HPDE6-E6E7 (cell line): Measurements from ENCODE around the gene CHRD.
"Not testable (repeated sequence)": the region's sequence is repeated elsewhere in the genome, so short reads cannot be mapped to it uniquely, and the experiment has no call there.

ENCODE experiments used
- DNase-seq: peaks from one replicate; pipeline ENCODE4 v3.0.0; 2011; ENCODE audit warnings: missing footprints; ENCODE audit errors: extremely low spot score

CHRD gene

DNA sequence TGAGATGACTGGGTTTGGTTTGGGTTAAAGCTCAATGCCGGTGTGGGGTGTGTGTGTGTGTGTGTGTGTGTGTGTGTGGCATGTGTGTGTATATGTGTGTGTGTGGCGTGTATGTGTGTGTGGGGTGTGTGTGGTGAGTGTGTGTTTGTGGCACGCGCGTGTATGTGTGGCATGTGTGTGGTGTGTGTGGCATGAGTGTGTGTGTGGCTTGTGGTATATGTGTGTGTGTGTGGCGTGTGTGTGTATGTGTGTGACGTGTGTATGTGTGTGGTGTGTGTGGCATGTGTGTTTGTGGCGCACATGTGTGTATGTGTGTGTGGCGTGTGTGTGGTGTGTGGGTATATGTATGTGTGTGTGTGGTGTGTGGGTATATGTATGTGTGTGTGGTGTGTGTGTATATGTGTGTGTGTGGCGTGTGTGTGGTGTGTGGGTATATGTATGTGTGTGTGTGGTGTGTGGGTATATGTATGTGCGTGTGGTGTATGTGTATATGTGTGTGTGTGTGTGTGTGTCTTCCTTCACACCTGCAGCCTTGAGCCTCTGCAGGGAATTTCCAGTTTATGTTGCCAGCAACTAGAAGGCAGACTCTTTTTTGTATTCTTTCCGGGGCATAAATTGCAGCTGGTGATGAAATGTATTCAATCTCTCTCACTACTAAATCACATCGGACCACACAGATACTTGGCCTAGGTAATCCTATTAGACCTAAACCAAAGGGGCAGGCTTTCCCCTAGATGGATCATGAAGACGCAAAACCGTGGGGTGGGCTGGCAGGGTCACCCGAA is 34.8 kb downstream of the CHRD start:
- no peak for DNase-seq

DNA sequence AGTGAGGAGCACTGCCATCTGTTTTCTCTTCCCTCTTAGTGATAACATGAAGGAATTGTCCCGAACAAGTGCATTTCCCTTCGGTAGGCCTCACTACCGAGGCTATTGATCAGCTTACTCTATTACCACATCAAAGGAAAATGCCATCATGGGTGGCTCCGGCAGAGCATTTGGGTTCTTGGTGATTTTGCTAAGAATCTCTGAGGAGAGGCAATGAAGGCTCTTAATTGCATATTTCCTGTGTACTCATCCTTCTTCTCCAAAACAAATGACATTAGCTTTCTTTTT is 35.3 kb downstream of the CHRD start:
- no peak for DNase-seq

DNA sequence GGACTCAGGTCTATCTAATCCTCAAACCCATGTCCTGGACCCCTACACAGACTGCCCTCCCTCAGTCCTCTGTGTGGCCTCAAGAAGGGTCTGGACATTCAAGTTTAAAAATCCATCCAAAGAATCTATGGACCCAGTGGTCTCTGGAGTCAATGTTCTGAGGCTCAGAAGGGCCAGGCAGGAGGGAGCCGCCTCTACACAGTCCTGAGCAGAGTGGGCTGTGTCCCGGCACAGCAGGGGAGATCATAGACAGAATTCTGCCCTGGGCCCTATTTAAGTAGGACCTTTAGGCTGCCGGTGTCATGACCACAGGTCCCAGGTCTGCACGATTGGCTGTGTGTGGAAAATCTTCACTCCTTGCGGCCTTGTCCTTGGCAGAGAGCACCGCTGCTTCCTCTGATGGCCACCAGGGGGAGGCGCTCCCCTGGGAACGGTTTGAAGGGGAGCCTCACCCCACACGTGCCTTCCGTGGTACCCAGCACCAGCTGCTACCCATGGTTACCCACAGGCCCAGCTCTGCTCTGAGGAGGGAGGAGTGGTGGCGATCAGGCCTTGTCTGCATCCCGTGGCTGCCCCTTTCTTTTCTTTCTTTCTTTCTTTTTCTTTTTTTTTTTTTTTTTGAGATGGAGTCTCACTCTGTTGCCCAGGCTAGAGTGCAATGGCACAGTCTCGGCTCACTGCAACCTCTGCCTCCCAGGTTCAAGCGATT is 37.9 kb downstream of the CHRD start:
- DNase-seq: peak; percentile 71

DNA sequence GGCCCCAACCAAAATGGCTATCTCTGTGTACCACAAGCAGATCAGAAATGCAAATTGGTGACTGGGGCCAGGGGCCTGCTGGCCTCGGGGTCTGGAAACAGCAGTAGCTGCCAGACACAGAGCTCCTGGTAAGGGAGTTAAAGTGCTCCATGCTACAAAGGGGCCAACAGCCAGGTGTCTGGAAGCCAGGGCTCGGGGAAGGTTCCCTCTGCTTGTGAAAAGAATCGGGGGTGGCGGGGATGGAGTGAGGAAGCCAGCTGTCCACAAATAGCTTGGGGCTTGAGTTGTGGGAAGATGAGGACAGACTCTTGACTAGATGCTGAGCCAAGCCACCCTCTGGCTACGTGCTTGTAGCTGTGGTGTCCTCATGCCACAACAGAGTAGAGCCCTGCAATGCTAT is 39.3 kb downstream of the CHRD start:
- DNase-seq: no peak

DNA sequence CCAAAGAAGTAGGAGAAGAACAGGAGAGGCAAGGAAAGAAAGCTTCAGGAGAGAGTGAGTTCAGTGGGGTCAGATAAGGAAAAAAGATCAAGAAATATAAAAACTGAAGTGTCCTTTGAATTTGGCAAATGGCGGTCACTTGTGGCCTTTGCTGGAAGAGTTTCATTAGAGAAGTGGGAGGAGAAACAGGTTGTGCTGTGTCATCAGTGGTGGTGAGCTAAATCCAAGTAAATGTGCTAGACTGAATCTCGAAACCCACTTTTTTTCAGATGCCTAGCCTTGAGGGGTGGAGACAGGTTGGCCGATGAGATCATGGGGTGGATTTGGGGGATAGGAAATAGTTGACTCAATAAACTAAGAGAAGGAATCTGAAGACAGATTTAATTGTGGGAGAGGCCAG is 43.7 kb downstream of the CHRD start:
- no peak for DNase-seq

DNA sequence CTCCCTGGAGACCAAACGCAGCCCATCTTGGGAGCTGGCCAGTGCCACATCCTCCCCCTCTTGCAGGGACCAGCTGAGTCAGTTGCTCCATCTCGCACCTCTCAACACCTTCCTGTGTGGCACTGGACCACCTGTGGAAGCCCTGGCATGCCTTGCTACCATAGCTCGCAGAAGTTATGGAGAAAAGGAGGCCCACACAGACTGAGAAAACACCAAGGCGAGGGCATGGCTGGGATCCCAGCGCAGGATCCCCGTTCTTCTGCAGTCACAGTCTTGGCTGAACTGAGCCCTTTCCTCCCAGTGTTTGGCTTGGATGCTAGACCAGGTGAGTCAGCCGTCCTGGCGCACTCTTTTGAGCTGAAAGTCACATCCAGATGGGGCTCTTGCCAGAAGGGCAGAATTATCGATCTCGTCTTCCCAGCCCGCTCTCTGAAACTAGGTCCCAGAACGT is 46.9 kb downstream of the CHRD start:
- DNase-seq: no peak

DNA sequence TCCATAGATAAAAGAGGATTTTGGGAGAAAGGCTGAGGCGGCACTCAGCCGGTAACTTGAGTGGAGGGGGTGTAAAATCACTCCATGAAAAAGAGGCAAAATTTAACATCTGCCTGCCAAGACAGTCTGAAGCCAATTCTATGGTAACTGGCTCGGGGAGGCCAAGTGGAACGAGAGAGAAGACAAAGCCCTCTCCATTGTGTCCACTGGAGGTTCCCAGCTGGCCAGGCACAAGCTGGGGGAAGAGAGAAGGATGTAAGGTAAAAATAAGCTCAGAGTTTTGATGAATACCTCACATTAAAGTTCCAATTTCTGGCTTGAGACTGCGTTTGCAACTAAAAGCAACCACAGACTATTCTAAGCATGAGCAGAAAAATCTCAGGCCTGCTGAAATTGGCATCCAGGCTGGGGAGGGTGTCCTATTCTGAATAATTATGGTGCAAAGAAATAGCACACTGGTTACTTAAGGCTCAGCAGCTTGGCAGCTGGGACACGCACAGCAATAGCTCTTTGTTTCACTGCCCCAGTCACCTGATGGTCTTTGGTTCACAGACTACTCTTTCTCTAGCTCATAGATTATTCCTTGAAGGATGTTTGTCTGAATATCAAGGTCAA is 48.8 kb downstream of the CHRD start:
- no peak for DNase-seq

DNA sequence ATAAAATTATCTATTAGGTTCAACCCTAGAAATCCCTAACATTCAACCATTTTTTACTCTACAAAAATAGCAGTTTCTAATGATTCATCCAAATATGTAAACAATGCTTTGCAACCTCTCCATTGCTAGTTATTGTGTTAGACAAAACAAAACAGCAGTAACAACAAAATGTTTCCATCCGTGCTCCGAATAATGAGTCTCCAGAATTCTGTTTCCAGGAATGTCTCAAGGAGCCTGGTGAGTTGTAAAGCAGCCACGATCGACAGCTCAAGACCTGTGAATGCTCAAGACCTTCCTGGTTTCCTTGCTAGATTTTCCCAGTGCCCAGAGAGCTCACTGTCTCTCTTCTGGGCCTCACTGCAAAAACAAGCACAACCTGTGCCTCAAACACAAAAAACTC is 49.9 kb downstream of the CHRD start:
- DNase-seq: no peak

DNA sequence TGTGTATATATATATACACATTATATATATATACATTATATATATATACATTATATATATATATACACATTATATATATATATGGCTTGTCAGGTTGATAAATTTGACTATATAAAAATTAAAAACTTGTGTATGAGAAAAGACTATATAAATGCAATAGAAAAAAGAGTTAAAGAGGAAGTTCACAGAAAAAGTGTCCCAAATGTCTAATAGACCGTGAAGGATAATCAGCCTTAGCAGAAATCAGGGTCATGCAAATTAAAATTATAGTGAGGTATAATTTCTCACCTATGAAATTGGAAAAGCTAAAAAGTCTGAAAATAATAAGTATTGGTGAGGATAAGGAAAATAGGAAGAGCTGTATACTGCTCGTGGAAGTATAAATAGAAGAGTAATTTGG is 51.1 kb downstream of the CHRD start:
- DNase-seq: no peak

DNA sequence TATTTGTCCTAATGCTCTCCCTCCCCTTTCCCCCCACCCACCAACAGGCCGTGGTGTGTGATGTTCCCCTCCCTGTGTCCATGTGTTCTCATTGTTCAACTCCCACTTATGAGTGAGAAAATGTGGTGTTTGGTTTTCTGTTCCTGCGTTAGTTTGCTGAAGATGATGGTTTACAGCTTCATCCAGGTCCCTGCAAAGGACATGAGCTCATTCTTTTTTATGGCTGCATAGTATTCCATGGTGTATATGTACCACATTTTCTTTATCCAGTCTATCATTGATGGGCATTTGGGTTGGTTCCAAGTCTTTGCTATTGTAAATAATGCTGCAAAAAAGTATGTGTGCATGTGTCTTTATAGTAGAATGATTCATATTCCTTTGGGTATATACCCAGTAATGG is 53.3 kb downstream of the CHRD start:
- not testable (repeated sequence) for DNase-seq

DNA sequence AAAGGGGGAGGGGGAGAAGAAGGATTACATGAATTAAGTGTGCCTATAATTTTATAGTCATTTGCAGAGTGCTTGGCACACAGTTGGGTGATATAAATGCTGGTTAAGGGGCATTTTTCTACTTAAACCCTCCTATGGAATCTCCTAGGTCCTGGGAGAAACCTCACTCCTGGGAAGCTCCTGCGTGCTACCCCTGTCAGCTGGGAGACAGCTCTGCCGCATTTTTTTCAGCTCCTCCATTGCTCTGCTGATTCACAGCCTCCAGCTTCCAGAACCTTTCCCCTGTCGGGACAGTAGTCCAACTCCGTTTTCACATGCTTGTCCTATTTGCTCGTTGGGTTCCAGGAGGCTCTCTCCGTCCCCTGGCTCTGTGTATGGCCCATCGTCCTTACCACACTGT is 59.2 kb downstream of the CHRD start:
- DNase-seq: no peak
